ENCODE data around the gene ALKBH3.

Gene ALKBH3

GRCh38 chr11:43933226-43933607 is 52.6 kb downstream of the ALKBH3 start:
- no peak overlapping the region for H3K27ac Mint-ChIP-seq
- H3K4me3 Mint-ChIP-seq = no peak overlapping the region
- no peak for DNase-seq (ENCODE audit: low spot score)

GRCh38 chr11:43933608-43934551 is 53.2 kb downstream of the ALKBH3 start:
- Mint-ChIP-seq H3K9me3 (no peaks in the 10 kb centered on the region), H3K27ac (no peak overlapping the region)

More at GRCh38 chr11:43933226-43933607, 52.6 kb downstream of the ALKBH3 start:
- no peaks in the 10 kb centered on the region for H3K36me3 Mint-ChIP-seq (ENCODE audit: low read depth)
- no peaks in the 10 kb centered on the region for H3K9me3 Mint-ChIP-seq
- H3K4me1 Mint-ChIP-seq (ENCODE audit: low read depth) = no peaks in the 10 kb centered on the region
- peaks cover 13% of the 10 kb centered on the region for H3K27me3 Mint-ChIP-seq (ENCODE audit: low read depth)

GRCh38 chr11:43934601-43935423 is 54.2 kb downstream of the ALKBH3 start:
- Mint-ChIP-seq H3K4me1 (ENCODE audit: low read depth) (no peaks in the 10 kb centered on the region), H3K4me3 (no peak overlapping the region), H3K27ac (no peak overlapping the region), H3K27me3 (ENCODE audit: low read depth) (peaks cover 22% of the 10 kb centered on the region), H3K9me3 (no peaks in the 10 kb centered on the region), H3K36me3 (ENCODE audit: low read depth) (no peaks in the 10 kb centered on the region)
- DNase-seq (ENCODE audit: low spot score) = no peak

More at GRCh38 chr11:43933608-43934551, 53.2 kb downstream of the ALKBH3 start:
- no peaks in the 10 kb centered on the region for H3K36me3 Mint-ChIP-seq (ENCODE audit: low read depth)
- no peaks in the 10 kb centered on the region for H3K4me1 Mint-ChIP-seq (ENCODE audit: low read depth)
- DNase-seq (ENCODE audit: low spot score) = no peak
- H3K4me3 Mint-ChIP-seq = no peak overlapping the region
- H3K27me3 Mint-ChIP-seq (ENCODE audit: low read depth) = peaks cover 17% of the 10 kb centered on the region

- no peaks in the 10 kb centered on the region for H3K4me1 Mint-ChIP-seq (ENCODE audit: low read depth)
- H3K9me3 Mint-ChIP-seq = no peaks in the 10 kb centered on the region
- H3K36me3 Mint-ChIP-seq (ENCODE audit: low read depth) = no peaks in the 10 kb centered on the region
- no peak overlapping the region for H3K4me3 Mint-ChIP-seq
- H3K27me3 Mint-ChIP-seq (ENCODE audit: low read depth) = peaks cover 28% of the 10 kb centered on the region
- no peak for DNase-seq (ENCODE audit: low spot score)
- H3K27ac Mint-ChIP-seq = no peak overlapping the region
Observed at GRCh38 chr11:43935424-43935979, 54.9 kb downstream of the ALKBH3 start.

GRCh38 chr11:43936076-43936475 is 55.4 kb downstream of the ALKBH3 start:
- Mint-ChIP-seq H3K4me1 (ENCODE audit: low read depth) (no peaks in the 10 kb centered on the region), H3K27me3 (ENCODE audit: low read depth) (peaks cover 33% of the 10 kb centered on the region), H3K27ac (no peak overlapping the region), H3K9me3 (no peaks in the 10 kb centered on the region), H3K4me3 (no peak overlapping the region), H3K36me3 (ENCODE audit: low read depth) (no peaks in the 10 kb centered on the region)
- no peak for DNase-seq (ENCODE audit: low spot score)

- peaks cover 43% of the 10 kb centered on the region for H3K27me3 Mint-ChIP-seq (ENCODE audit: low read depth)
- no peaks in the 10 kb centered on the region for H3K36me3 Mint-ChIP-seq (ENCODE audit: low read depth)
- H3K4me1 Mint-ChIP-seq (ENCODE audit: low read depth) = peaks cover 5% of the 10 kb centered on the region
- no peak overlapping the region for H3K27ac Mint-ChIP-seq
- no peak overlapping the region for H3K4me3 Mint-ChIP-seq
- DNase-seq (ENCODE audit: low spot score) = no peak
- H3K9me3 Mint-ChIP-seq = no peaks in the 10 kb centered on the region
Observed at GRCh38 chr11:43937434-43938411, 57.1 kb downstream of the ALKBH3 start.

GRCh38 chr11:43941257-43941994 is 60.8 kb downstream of the ALKBH3 start:
- Mint-ChIP-seq H3K27me3 (ENCODE audit: low read depth) (peaks cover 71% of the 10 kb centered on the region), H3K4me1 (ENCODE audit: low read depth) (peaks cover 13% of the 10 kb centered on the region), H3K36me3 (ENCODE audit: low read depth) (no peaks in the 10 kb centered on the region), H3K27ac (peak overlapping the region; percentile 60), H3K9me3 (no peaks in the 10 kb centered on the region), H3K4me3 (peak overlapping the region; percentile 85)
- no peak for DNase-seq (ENCODE audit: low spot score)

- Mint-ChIP-seq H3K27ac (no peak overlapping the region), H3K4me3 (peak overlapping the region; percentile 62), H3K27me3 (ENCODE audit: low read depth) (peaks cover 76% of the 10 kb centered on the region), H3K36me3 (ENCODE audit: low read depth) (no peaks in the 10 kb centered on the region), H3K9me3 (no peaks in the 10 kb centered on the region), H3K4me1 (ENCODE audit: low read depth) (peaks cover 13% of the 10 kb centered on the region)
- peak; percentile 12 for DNase-seq (ENCODE audit: low spot score)
Observed at GRCh38 chr11:43942662-43943371, 62.2 kb downstream of the ALKBH3 start.

GRCh38 chr11:43943372-43943930 is 62.8 kb downstream of the ALKBH3 start:
- no peak overlapping the region for H3K27ac Mint-ChIP-seq
- no peaks in the 10 kb centered on the region for H3K9me3 Mint-ChIP-seq
- H3K27me3 Mint-ChIP-seq (ENCODE audit: low read depth) = peaks cover 70% of the 10 kb centered on the region

GRCh38 chr11:43943931-43944751 is 63.5 kb downstream of the ALKBH3 start:
- H3K36me3 Mint-ChIP-seq (ENCODE audit: low read depth) = no peaks in the 10 kb centered on the region
- DNase-seq (ENCODE audit: low spot score) = peak; percentile 43
- no peak overlapping the region for H3K27ac Mint-ChIP-seq
- peak overlapping the region; percentile 93 for H3K4me3 Mint-ChIP-seq
- no peaks in the 10 kb centered on the region for H3K9me3 Mint-ChIP-seq
- peaks cover 13% of the 10 kb centered on the region for H3K4me1 Mint-ChIP-seq (ENCODE audit: low read depth)
- H3K27me3 Mint-ChIP-seq (ENCODE audit: low read depth) = peaks cover 67% of the 10 kb centered on the region

More at GRCh38 chr11:43943372-43943930, 62.8 kb downstream of the ALKBH3 start:
- Mint-ChIP-seq H3K36me3 (ENCODE audit: low read depth) (no peaks in the 10 kb centered on the region), H3K4me3 (peak overlapping the region; percentile 93), H3K4me1 (ENCODE audit: low read depth) (peaks cover 13% of the 10 kb centered on the region)
- no peak for DNase-seq (ENCODE audit: low spot score)

- peak overlapping the region; percentile 93 for H3K4me3 Mint-ChIP-seq
- H3K4me1 Mint-ChIP-seq (ENCODE audit: low read depth) = peaks cover 13% of the 10 kb centered on the region
- no peak overlapping the region for H3K27ac Mint-ChIP-seq
- no peaks in the 10 kb centered on the region for H3K9me3 Mint-ChIP-seq
- H3K27me3 Mint-ChIP-seq (ENCODE audit: low read depth) = peaks cover 68% of the 10 kb centered on the region
- peak; percentile 69 for DNase-seq (ENCODE audit: low spot score)
- no peaks in the 10 kb centered on the region for H3K36me3 Mint-ChIP-seq (ENCODE audit: low read depth)
Observed at GRCh38 chr11:43944761-43945311, 64.2 kb downstream of the ALKBH3 start.
